H9 (cell line): ENCODE results near the gene NUDT3. TPM values are rescaled to one million over a fixed set of nuclear protein-coding genes. Genes with fewer than 3 reads are reported as not detected.

Experiments used
- DNase-seq: peaks from one replicate; pipeline ENCODE4 v3.0.0-alpha.2; 2017
- H2AFZ ChIP-seq: one replicate; pipeline ENCODE4 v1.6.1; 2013; ENCODE audit warnings: mild to moderate bottlenecking, low read length, control low read depth, moderate library complexity
- H2AK5ac ChIP-seq: 2 replicates; pipeline ENCODE4 v1.6.1; 2013; ENCODE audit warnings: low read length, control low read depth, mixed read lengths; ENCODE audit not compliant: insufficient read length
- H2BK120ac ChIP-seq: one replicate; pipeline ENCODE4 v1.6.1; 2013; ENCODE audit warnings: low read depth, mild to moderate bottlenecking, low read length, control low read depth, inconsistent platforms; ENCODE audit not compliant: poor library complexity, severe bottlenecking
- H2BK12ac ChIP-seq: 2 replicates; pipeline ENCODE4 v1.6.1; 2013; ENCODE audit warnings: low read length, control low read depth, mixed read lengths, low read depth; ENCODE audit not compliant: insufficient read length
- H2BK15ac ChIP-seq: 2 replicates; pipeline ENCODE4 v1.6.1; 2013; ENCODE audit warnings: low read depth, low read length, control low read depth
- H2BK20ac ChIP-seq: one replicate; pipeline ENCODE4 v1.6.1; 2013; ENCODE audit warnings: low read depth, mild to moderate bottlenecking, low read length, control low read depth, inconsistent platforms; ENCODE audit not compliant: poor library complexity, severe bottlenecking
- H2BK5ac ChIP-seq: 2 replicates; pipeline ENCODE4 v1.6.1; 2013; ENCODE audit warnings: low read length, control low read depth, mixed read lengths; ENCODE audit not compliant: insufficient read length
- H3K14ac ChIP-seq: 2 replicates; pipeline ENCODE4 v1.6.1; 2013; ENCODE audit warnings: low read length, control low read depth; ENCODE audit not compliant: insufficient read depth
- H3K18ac ChIP-seq: 2 replicates; pipeline ENCODE4 v1.6.1; 2013; ENCODE audit warnings: low read depth, mild to moderate bottlenecking, mixed read lengths, low read length, control low read depth; ENCODE audit not compliant: insufficient read length
- H3K23ac ChIP-seq: 2 replicates; pipeline ENCODE4 v1.6.1; 2013; ENCODE audit warnings: low read length, control low read depth, mixed read lengths, low read depth; ENCODE audit not compliant: insufficient read length
- H3K23me2 ChIP-seq: 2 replicates; pipeline ENCODE4 v1.6.1; 2013; ENCODE audit warnings: low read depth, mild to moderate bottlenecking, mixed read lengths, low read length, control low read depth; ENCODE audit not compliant: insufficient read length, poor library complexity, severe bottlenecking
- H3K27ac ChIP-seq: 2 replicates; pipeline ENCODE4 v1.5.1; 2013; ENCODE audit warnings: low read length, control low read depth, mixed read lengths, low read depth; ENCODE audit not compliant: insufficient read length
- H3K27me3 ChIP-seq: 2 replicates; pipeline ENCODE4 v1.6.1; 2013; ENCODE audit warnings: low read length, control low read depth, inconsistent platforms; ENCODE audit not compliant: insufficient read depth
- H3K4ac ChIP-seq: 2 replicates; pipeline ENCODE4 v1.6.1; 2013; ENCODE audit warnings: low read depth, mild to moderate bottlenecking, control low read depth, inconsistent platforms, low read length, moderate library complexity
- H3K4me1 ChIP-seq: 2 replicates; pipeline ENCODE4 v1.6.1; 2013; ENCODE audit warnings: low read length, control low read depth, inconsistent platforms; ENCODE audit not compliant: insufficient read depth
- H3K4me2 ChIP-seq: 2 replicates; pipeline ENCODE4 v1.6.1; 2013; ENCODE audit warnings: low read length, control low read depth, mixed read lengths; ENCODE audit not compliant: insufficient read length, insufficient read depth
- H3K56ac ChIP-seq: 2 replicates; pipeline ENCODE4 v1.6.1; 2013; ENCODE audit warnings: low read depth, mild to moderate bottlenecking, mixed read lengths, low read length, control low read depth; ENCODE audit not compliant: insufficient read length
- H3K79me1 ChIP-seq: 2 replicates; pipeline ENCODE4 v1.6.1; 2013; ENCODE audit warnings: low read depth, mild to moderate bottlenecking, moderate library complexity, low read length, control low read depth, inconsistent platforms; ENCODE audit not compliant: insufficient read depth, poor library complexity, severe bottlenecking
- H3K79me2 ChIP-seq: 2 replicates; pipeline ENCODE4 v1.6.1; 2013; ENCODE audit warnings: low read length, control low read depth, inconsistent platforms; ENCODE audit not compliant: insufficient read depth
- H3K9ac ChIP-seq: 2 replicates; pipeline ENCODE4 v1.6.1; 2013; ENCODE audit warnings: low read length, control low read depth, mixed read lengths; ENCODE audit not compliant: insufficient read length; ENCODE audit errors: extremely low read depth
- H3K9me3 ChIP-seq: one replicate; pipeline ENCODE4 v1.6.1; 2013; ENCODE audit warnings: low read depth, low read length, inconsistent platforms; ENCODE audit not compliant: control insufficient read depth
- H3T11ph ChIP-seq: one replicate; pipeline ENCODE4 v1.6.1; 2013; ENCODE audit warnings: mild to moderate bottlenecking, low read length, control low read depth, inconsistent platforms
- H4K20me1 ChIP-seq: one replicate; pipeline ENCODE4 v1.6.1; 2013; ENCODE audit not compliant: control insufficient read depth, insufficient read length, insufficient read depth
- H4K5ac ChIP-seq: 2 replicates; pipeline ENCODE4 v1.6.1; 2013; ENCODE audit warnings: low read depth, mild to moderate bottlenecking, mixed read lengths, low read length, control low read depth; ENCODE audit not compliant: insufficient read length
- H4K8ac ChIP-seq: replicated peaks from 2 replicates; pipeline ENCODE4 v1.6.1; 2013; ENCODE audit warnings: low read length, control low read depth, mixed read lengths, low read depth; ENCODE audit not compliant: insufficient read length
- H4K91ac ChIP-seq: 2 replicates; pipeline ENCODE4 v1.6.1; 2013; ENCODE audit warnings: low read depth, mild to moderate bottlenecking, moderate library complexity, mixed read lengths, low read length, control low read depth; ENCODE audit not compliant: insufficient read length
- H3K27ac Mint-ChIP-seq, 3 experiments: 2 replicates in 2 of 3; 3 replicates in 1 of 3; pipeline ENCODE4 v1.8.0; 2020 to 2021; ENCODE audit warnings: mixed read lengths in 3 of 3, mild to moderate bottlenecking in 1 of 3, moderate library complexity in 1 of 3
- H3K27me3 Mint-ChIP-seq: 2 replicates; pipeline ENCODE4 v1.8.0; 2021; ENCODE audit warnings: low read depth, mild to moderate bottlenecking, moderate library complexity, mixed read lengths
- H3K36me3 Mint-ChIP-seq, 3 experiments: 2 replicates in 2 of 3; 3 replicates in 1 of 3; pipeline ENCODE4 v1.8.0; 2020 to 2021; ENCODE audit warnings: low read depth in 3 of 3, mixed read lengths in 3 of 3; ENCODE audit not compliant: insufficient read depth in 1 of 3
- H3K4me1 Mint-ChIP-seq, 2 experiments: 2 replicates each; pipeline ENCODE4 v1.8.0; 2020; ENCODE audit warnings: mixed read lengths in 2 of 2
- H3K4me3 Mint-ChIP-seq, 2 experiments: 2 replicates in 1 of 2; 3 replicates in 1 of 2; pipeline ENCODE4 v1.8.0; 2020 to 2021; ENCODE audit warnings: mild to moderate bottlenecking in 2 of 2, mixed read lengths in 2 of 2, moderate library complexity in 1 of 2
- H3K9me3 Mint-ChIP-seq, 2 experiments: 2 replicates in 1 of 2; 3 replicates in 1 of 2; pipeline ENCODE4 v1.8.0; 2020; ENCODE audit warnings: mild to moderate bottlenecking in 2 of 2, mixed read lengths in 2 of 2, moderate library complexity in 1 of 2
- CTCF ChIP-seq: fragments of 200-600 bp; sonication (generic); conservative IDR thresholded peaks from 3 replicates; pipeline ENCODE4 v1.8.0; 2021; ENCODE audit warnings: antibody characterized with exemption, mild to moderate bottlenecking
- WGBS: extraction: QIAGEN DNeasy Blood & Tissue Kit; methylation state at CpG from one replicate; pipeline ENCODE4 v1.1.7; 2013; ENCODE audit warnings: missing lambda C conversion rate, low lambda C conversion rate, mixed read lengths; ENCODE audit not compliant: insufficient read length; ENCODE audit errors: extremely low coverage; 5-methylcytosine and 5-hydroxymethylcytosine counted together
- total RNA-seq: library from RNA; stranded (reverse); gene quantifications from 2 replicates; pipeline ENCODE4 v1.2.1, GENCODE V29; 2021

Gene NUDT3
- total RNA-seq, 1 experiment from 2014 or later, result 23.6 TPM

- H2BK120ac ChIP-seq, result no peak overlapping the region
- Mint-ChIP-seq H3K4me3 (no peak overlapping the region), H3K9me3 (no peaks in the 10 kb centered on the region), H3K4me1 (peaks cover 2 to 3% of the 10 kb centered on the region in 2 experiments; a peak in 2 of 4 replicates), H3K36me3 (peaks cover 3 to 6% (median 5%) of the 10 kb centered on the region in 3 experiments; a peak in 4 of 7 replicates), H3K27ac (no peak overlapping the region; a peak in 2 of 7 replicates), H3K27me3 (no peaks in the 10 kb centered on the region; the same call in 1 of the 2 replicates)
- peaks cover 4% of the 10 kb centered on the region; the same call in 1 of the 2 replicates for H3K79me2 ChIP-seq
- no peak overlapping the region for H2AFZ ChIP-seq
- no peak overlapping the region for H4K5ac ChIP-seq
- H2BK5ac ChIP-seq, result no peak overlapping the region
- H3K18ac ChIP-seq, result no peak overlapping the region
- peaks cover 6% of the 10 kb centered on the region for H3K79me1 ChIP-seq
- no peaks in the 10 kb centered on the region for H3K9me3 ChIP-seq
- no peak overlapping the region for H3K27ac ChIP-seq
- no peak overlapping the region for H3T11ph ChIP-seq
- H3K4ac ChIP-seq, result no peak overlapping the region
- no peak for DNase-seq
- no peaks in the 10 kb centered on the region for H4K20me1 ChIP-seq
- no CpG with 5 or more reads among the region's 4 CpGs for WGBS
- H2BK15ac ChIP-seq, result no peak overlapping the region
- H2BK12ac ChIP-seq, result no peak overlapping the region
- H3K4me1 ChIP-seq, result no peaks in the 10 kb centered on the region
- no peak overlapping the region for H3K14ac ChIP-seq
- H3K27me3 ChIP-seq, result no peaks in the 10 kb centered on the region
- no peak overlapping the region for H3K4me2 ChIP-seq
- H4K8ac ChIP-seq, result no peak overlapping the region
- H3K9ac ChIP-seq, result no peak overlapping the region
- no peak overlapping the region for H4K91ac ChIP-seq
- H3K56ac ChIP-seq, result no peak overlapping the region
- no peak overlapping the region for H2AK5ac ChIP-seq
- no peaks in the 10 kb centered on the region for H3K23me2 ChIP-seq
- no peak overlapping the region for H3K23ac ChIP-seq
- no peak overlapping the region for H2BK20ac ChIP-seq
- no peak for TF ChIP-seq CTCF
These were observed 23.1 kb downstream of the NUDT3 start for GRCh38 chr6:34369385-34369784.
